ENCODE results near the gene VCX2. TPM values are rescaled to one million over a fixed set of nuclear protein-coding genes. Genes with fewer than 3 reads are reported as not detected.

Gene VCX2
- total and polyA plus RNA-seq, 9 of the 15 experiments (the other 6 are each of a cell fraction or from before 2014, with no cell fraction given), result not detected

- no peak overlapping the region for H3K27ac ChIP-seq (ENCODE audit: extremely low read depth, low read depth, low read length)
- no peaks in the 10 kb centered on the region for H3K9me3 ChIP-seq (replicated peaks; ENCODE audit: control insufficient read depth, insufficient read depth, low read depth, low read length)
- POLR2A ChIA-PET, result no interaction called here
- H3K27me3 ChIP-seq (ENCODE audit: control insufficient read depth in 2 of 2, insufficient read depth in 2 of 2, low read length in 2 of 2), result no peaks in the 10 kb centered on the region
- H3K4me2 ChIP-seq (ENCODE audit: insufficient read depth, low read length), result no peak overlapping the region
- H2AFZ ChIP-seq (ENCODE audit: low read depth, low read length), result no peak overlapping the region
- ATAC-seq (no peak), FAIRE-seq (no peak), DNase-seq (ENCODE audit: extremely low read depth in 1 of 4, low spot score in 3 of 4) (no peak)
- CTCF ChIA-PET (ENCODE audit: low intra/inter-chr PET ratio), result no interaction called here
- TF ChIP-seq ZNF232 (CRISPR knock-in tag; IDR thresholded peaks at IDR 0.05) (no peak), HNRNPL (IDR thresholded peaks at IDR 0.05; ENCODE audit: low read depth, low read length) (no peak), ZNF311 (CRISPR knock-in tag; IDR thresholded peaks at IDR 0.05) (no peak), HDAC3 (IDR thresholded peaks at IDR 0.05; ENCODE audit: borderline replicate concordance, partially characterized antibody) (no peak), ZNF518B (CRISPR knock-in tag; IDR thresholded peaks at IDR 0.05) (no peak), HMGN3 (IDR thresholded peaks at IDR 0.05; ENCODE audit: borderline replicate concordance, extremely low read depth, insufficient read length, low read depth, low read length) (no peak), RBM22 (IDR thresholded peaks at IDR 0.05; ENCODE audit: low read depth, low read length, poor library complexity, severe bottlenecking) (no peak), ZBTB33 (CRISPR knock-in tag; IDR thresholded peaks at IDR 0.05) (no peak), E2F3 (CRISPR knock-in tag; IDR thresholded peaks at IDR 0.05) (no peak), ARID3A (IDR thresholded peaks at IDR 0.05; ENCODE audit: borderline replicate concordance, low read depth, low read length) (no peak), RBM15 (IDR thresholded peaks at IDR 0.05; ENCODE audit: insufficient read depth, low read length) (no peak), GMEB1 (CRISPR knock-in tag; IDR thresholded peaks at IDR 0.05) (no peak), KDM1A (IDR thresholded peaks at IDR 0.05) (no peak)
- no peaks in the 10 kb centered on the region for H3K36me3 ChIP-seq (ENCODE audit: control insufficient read depth, insufficient read depth, low read length)
- no peaks in the 10 kb centered on the region for H3K4me1 ChIP-seq (replicated peaks in 1 of 2; ENCODE audit: control insufficient read depth in 2 of 2, insufficient read depth in 2 of 2, low read length in 2 of 2)
- no peaks in the 10 kb centered on the region for H3K79me2 ChIP-seq (ENCODE audit: control insufficient read depth, insufficient read depth, low read length)
- no peaks in the 10 kb centered on the region for H3K9me1 ChIP-seq (ENCODE audit: control insufficient read depth, insufficient read depth, low read length)
- no TSS peak for BruUV-seq (replicated peaks)
- WGBS (ENCODE audit: insufficient coverage, low coverage, missing lambda C conversion rate), result 2% methylated on average over 4 of the region's 4 CpGs
- no peak overlapping the region for H3K4me3 ChIP-seq
- H4K20me1 ChIP-seq (replicated peaks; ENCODE audit: control insufficient read depth, insufficient read depth, low read length), result no peaks in the 10 kb centered on the region
- H3K9ac ChIP-seq (ENCODE audit: insufficient read depth in 1 of 2, low read depth in 2 of 2, low read length in 2 of 2), result no peak overlapping the region
- in situ Hi-C loops (cut with MboI), result no loop called here
- intact Hi-C loops (cut with micrococcal nuclease), result no loop called here
These were observed 23.8 kb downstream of the VCX2 start for GRCh38 chrX:8147226-8147625.

Measured in K562 (cell line).